ENCODE data around the gene TMEM39A.

- no peak for TF ChIP-seq CEBPB (IDR thresholded peaks at IDR 0.05; ENCODE audit: low read depth, low read length)
- TF ChIP-seq POLR2A (IDR thresholded peaks at IDR 0.05; ENCODE audit: low read depth, low read length) = no peak
- TF ChIP-seq, protein P1, sequence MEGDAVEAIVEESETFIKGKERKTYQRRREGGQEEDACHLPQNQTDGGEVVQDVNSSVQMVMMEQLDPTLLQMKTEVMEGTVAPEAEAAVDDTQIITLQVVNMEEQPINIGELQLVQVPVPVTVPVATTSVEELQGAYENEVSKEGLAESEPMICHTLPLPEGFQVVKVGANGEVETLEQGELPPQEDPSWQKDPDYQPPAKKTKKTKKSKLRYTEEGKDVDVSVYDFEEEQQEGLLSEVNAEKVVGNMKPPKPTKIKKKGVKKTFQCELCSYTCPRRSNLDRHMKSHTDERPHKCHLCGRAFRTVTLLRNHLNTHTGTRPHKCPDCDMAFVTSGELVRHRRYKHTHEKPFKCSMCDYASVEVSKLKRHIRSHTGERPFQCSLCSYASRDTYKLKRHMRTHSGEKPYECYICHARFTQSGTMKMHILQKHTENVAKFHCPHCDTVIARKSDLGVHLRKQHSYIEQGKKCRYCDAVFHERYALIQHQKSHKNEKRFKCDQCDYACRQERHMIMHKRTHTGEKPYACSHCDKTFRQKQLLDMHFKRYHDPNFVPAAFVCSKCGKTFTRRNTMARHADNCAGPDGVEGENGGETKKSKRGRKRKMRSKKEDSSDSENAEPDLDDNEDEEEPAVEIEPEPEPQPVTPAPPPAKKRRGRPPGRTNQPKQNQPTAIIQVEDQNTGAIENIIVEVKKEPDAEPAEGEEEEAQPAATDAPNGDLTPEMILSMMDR (conservative IDR thresholded peaks at IDR 0.05; ENCODE audit: low read depth, low read length) = no peak
- no peak for TF ChIP-seq RAD21 (IDR thresholded peaks at IDR 0.05; ENCODE audit: low read length)
- TF ChIP-seq USF2 (IDR thresholded peaks at IDR 0.05; ENCODE audit: low read depth, low read length) = no peak
- no peak for TF ChIP-seq ELK1 (IDR thresholded peaks at IDR 0.05; ENCODE audit: borderline replicate concordance, low read depth, low read length)
- no peak for TF ChIP-seq RCOR1 (IDR thresholded peaks at IDR 0.05; ENCODE audit: insufficient replicate concordance, low read length)
- TF ChIP-seq NFE2L2 (IDR thresholded peaks at IDR 0.05; ENCODE audit: low read depth, low read length) = no peak
- TF ChIP-seq RFX5 (IDR thresholded peaks at IDR 0.05; ENCODE audit: low read depth, low read length) = no peak
- TF ChIP-seq CHD1 (IDR thresholded peaks at IDR 0.05; ENCODE audit: low read depth, low read length) = no peak
Measured at GRCh38 chr3:119401069-119401468, 62.3 kb downstream of the TMEM39A start.

All from IMR-90 (cell line).